Mucosa of descending colon (tissue), 3 donors: Measurements from ENCODE around the gene EXOC6. TPM values are rescaled to one million over a fixed set of nuclear protein-coding genes. Genes with fewer than 3 reads are reported as not detected.
"Not testable (repeated sequence)": the region's sequence is repeated elsewhere in the genome, so short reads cannot be mapped to it uniquely, and the experiment has no call there.

Experiments
- ATAC-seq: fragments of 200-7000 bp; cut with Tn5 transposase; one replicate; pipeline ENCODE4 v1.9.1; 2020; ENCODE audit warnings: mild to moderate bottlenecking, moderate library complexity
- DNase-seq, 3 donors: peaks; one replicate each; pipeline ENCODE4 v3.0.0-alpha.2; 2020
- H3K36me3 ChIP-seq: fragments of 200-600 bp; one replicate; pipeline ENCODE4 v1.8.0; 2021; ENCODE audit warnings: low read depth, mild to moderate bottlenecking
- H3K4me1 ChIP-seq: fragments of 200-600 bp; one replicate; pipeline ENCODE4 v1.8.0; 2021; ENCODE audit warnings: low read depth, mild to moderate bottlenecking
- H3K4me3 ChIP-seq: fragments of 200-600 bp; one replicate; pipeline ENCODE4 v1.8.0; 2021; ENCODE audit warnings: mild to moderate bottlenecking
- H3K9me3 ChIP-seq: fragments of 200-600 bp; one replicate; pipeline ENCODE4 v1.8.0; 2021; ENCODE audit warnings: mild to moderate bottlenecking
- intact Hi-C, 2 donors: fragments of 100-400 bp; cut with DNase I in 1 of 2; cut with micrococcal nuclease in 1 of 2; formaldehyde crosslinking; loops; one replicate each; pipeline versions ENCODE4 v1.11.0 to v1.11.1; 2022; cut with DNase I, micrococcal nuclease
- total RNA-seq, 3 donors: library from RNA; stranded (reverse); fragmentation: NEBNext Ultra II Directional in 2 of 3; extraction: Animal tissue kit (Norgen Biotek cat#: 25700) in 2 of 3; gene quantifications; one replicate each; pipeline versions ENCODE4 v1.2.1 to v1.2.4, GENCODE V29; 2021 to 2023
- TF ChIP-seq, protein P1 (sequence below): fragments of 200-600 bp; IDR thresholded peaks from one replicate; pipeline ENCODE4 v1.8.0; 2022; ENCODE audit warnings: antibody characterized with exemption, mild to moderate bottlenecking
- donor health status: DM: no; HTN: no; CAD: no; lungs with moderate emphysema.
- donor health status: DM: no; HTN: no; CAD: no.
- donor health status: DM: no; HTN: yes; CAD: no.

The EXOC6 gene
- total RNA-seq, 3 donors from 2014 or later = 12.7 to 13.9 (median 13.1) TPM

DNA sequence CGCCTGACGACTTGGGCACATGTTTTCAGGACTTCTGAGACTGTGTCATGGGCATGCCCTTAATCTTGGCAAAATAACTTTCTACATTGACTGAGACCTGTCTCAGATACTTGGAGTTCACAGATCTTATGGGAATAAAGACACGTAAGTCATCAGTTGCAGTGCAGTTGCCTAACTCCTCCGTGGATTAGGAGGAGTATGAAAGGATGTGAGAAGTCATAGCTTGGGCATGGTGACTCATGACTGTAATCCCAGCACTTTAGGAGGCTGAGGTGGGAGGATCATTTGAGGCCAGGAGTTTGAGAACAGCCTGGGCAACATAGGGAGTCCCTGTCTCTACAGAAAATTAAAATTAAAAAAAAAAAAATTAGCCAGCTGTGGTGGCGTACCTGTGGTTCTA, 49.6 kb downstream of the EXOC6 start:
- ATAC-seq (no peak), DNase-seq (no peak)
- no peak overlapping the region for H3K4me3 ChIP-seq
- intact Hi-C loops = no loop called here
- no peaks in the 10 kb centered on the region for H3K4me1 ChIP-seq
- H3K9me3 ChIP-seq = no peaks in the 10 kb centered on the region
- no peaks in the 10 kb centered on the region for H3K36me3 ChIP-seq
- TF ChIP-seq, protein P1, sequence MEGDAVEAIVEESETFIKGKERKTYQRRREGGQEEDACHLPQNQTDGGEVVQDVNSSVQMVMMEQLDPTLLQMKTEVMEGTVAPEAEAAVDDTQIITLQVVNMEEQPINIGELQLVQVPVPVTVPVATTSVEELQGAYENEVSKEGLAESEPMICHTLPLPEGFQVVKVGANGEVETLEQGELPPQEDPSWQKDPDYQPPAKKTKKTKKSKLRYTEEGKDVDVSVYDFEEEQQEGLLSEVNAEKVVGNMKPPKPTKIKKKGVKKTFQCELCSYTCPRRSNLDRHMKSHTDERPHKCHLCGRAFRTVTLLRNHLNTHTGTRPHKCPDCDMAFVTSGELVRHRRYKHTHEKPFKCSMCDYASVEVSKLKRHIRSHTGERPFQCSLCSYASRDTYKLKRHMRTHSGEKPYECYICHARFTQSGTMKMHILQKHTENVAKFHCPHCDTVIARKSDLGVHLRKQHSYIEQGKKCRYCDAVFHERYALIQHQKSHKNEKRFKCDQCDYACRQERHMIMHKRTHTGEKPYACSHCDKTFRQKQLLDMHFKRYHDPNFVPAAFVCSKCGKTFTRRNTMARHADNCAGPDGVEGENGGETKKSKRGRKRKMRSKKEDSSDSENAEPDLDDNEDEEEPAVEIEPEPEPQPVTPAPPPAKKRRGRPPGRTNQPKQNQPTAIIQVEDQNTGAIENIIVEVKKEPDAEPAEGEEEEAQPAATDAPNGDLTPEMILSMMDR = no peak

DNA sequence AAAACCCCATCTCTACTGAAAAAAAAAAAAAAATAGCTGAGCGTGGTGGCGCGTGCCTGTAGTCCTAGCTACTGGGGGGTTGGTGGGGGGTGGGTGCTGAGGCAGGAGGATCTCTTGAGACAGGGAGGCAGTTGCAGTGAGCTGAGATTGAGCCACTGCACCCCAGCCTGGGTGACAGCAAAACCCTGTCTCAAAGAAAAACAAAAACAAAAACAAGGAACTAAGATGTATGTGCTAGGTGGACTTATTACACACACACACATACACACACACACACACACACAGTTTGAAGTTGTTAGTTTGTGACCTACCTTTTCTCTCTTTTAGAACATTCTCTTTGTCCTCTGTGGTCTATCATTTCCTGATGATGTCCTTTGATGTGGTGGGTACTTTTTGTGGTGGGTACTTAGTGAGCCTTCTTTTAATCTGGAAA, 53.5 kb downstream of the EXOC6 start:
- intact Hi-C loops = no loop called here
- Histone ChIP-seq H3K4me1 (no peaks in the 10 kb centered on the region), H3K9me3 (no peaks in the 10 kb centered on the region), H3K36me3 (no peaks in the 10 kb centered on the region), H3K4me3 (no peak overlapping the region)
- DNase-seq = peak in 1 of 3 donors; percentile 12
- TF ChIP-seq, protein P1 = no peak
- peak; percentile 74 for ATAC-seq

DNA sequence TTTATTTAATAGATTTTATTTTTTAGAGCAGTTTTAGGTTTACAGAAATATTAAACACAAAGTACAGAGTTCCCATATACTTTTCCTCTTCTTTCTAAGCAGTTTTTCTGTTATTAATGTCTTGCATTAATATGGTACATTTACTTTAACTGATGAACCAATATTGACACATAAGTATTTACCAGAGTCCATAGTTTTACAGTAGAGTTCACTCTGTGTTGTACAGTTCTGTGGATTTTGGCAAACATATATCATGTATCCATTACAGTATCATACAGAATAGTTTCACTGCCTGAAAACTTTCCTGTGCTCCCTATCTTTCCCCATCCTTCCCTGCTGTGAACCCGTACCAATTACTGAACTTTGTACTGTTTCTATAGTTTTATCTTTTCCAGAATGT, 55.3 kb downstream of the EXOC6 start:
- Histone ChIP-seq H3K9me3 (no peaks in the 10 kb centered on the region), H3K4me3 (no peak overlapping the region), H3K4me1 (no peaks in the 10 kb centered on the region), H3K36me3 (no peaks in the 10 kb centered on the region)
- no peak for DNase-seq
- intact Hi-C loops = no loop called here
- no peak for ATAC-seq
- TF ChIP-seq, protein P1 = no peak

DNA sequence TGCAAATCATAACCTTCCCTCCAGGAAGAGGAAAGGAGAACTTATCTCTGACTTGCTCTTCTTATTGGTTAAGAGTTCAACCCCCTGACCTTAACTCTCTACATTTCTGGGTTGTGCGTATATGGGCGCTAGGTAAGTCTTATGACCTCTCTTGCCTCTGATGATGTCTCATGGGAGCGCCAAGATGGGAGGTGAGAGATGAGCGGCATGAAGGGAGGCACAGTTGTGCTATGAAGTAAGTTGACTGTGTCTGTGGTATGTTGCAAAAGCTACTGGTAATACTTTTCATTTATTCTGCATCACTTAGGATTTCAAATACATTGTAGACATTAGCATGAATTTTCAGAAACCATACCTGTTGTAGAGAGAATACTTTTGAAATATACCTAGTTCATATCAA, 59.0 kb downstream of the EXOC6 start:
- no peak overlapping the region for H3K4me3 ChIP-seq
- H3K4me1 ChIP-seq = no peaks in the 10 kb centered on the region
- no peaks in the 10 kb centered on the region for H3K9me3 ChIP-seq
- ATAC-seq (no peak), DNase-seq (no peak)
- intact Hi-C loops = no loop called here
- TF ChIP-seq, protein P1 = no peak
- no peaks in the 10 kb centered on the region for H3K36me3 ChIP-seq

DNA sequence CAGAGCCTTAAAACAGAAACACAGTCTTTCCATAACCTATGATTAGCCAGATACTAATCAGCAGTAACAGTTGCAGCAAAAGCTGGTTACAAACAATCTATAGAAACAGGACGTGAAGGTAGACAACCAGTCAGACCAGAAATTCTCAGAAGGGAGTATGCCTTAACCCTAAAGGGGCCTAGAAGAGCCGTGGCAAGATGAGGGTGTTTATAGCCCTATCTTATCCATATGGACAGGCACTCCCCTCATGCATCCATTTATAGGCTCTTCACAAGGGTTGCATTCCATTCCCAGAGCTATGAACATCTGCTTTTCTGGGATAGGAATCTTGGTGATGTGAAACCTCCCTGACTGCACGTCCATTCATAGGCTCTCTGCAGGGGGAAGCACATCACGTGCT, 64.3 kb downstream of the EXOC6 start:
- H3K36me3 ChIP-seq, ATAC-seq, H3K4me1 ChIP-seq, H3K9me3 ChIP-seq, H3K4me3 ChIP-seq, DNase-seq, intact Hi-C loops: not testable (repeated sequence)

DNA sequence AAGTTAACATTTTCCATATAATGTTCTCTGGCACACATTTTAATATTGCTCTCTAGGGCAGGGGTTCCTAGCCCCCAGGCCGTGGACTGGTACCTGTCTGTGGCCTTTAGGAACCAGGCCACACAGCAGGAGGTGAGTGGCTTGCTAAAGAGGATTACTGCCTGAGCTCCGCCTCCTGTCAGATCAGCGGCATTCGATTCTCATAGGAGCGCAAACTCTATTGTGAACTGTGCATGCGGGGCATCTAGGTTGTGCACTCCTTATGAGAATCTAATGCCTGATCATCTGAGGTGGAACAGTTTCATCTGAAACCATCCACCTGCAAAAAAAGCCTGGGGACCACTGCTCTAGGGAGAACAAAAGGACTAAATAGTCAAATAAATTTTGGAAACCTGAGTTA, 65.7 kb downstream of the EXOC6 start:
- no peak for ATAC-seq
- intact Hi-C loops = no loop called here
- no peaks in the 10 kb centered on the region for H3K36me3 ChIP-seq
- no peak for DNase-seq
- no peaks in the 10 kb centered on the region for H3K4me1 ChIP-seq
- H3K4me3 ChIP-seq = no peak overlapping the region
- TF ChIP-seq, protein P1 = no peak
- H3K9me3 ChIP-seq = no peaks in the 10 kb centered on the region
